Nephron progenitor cell (in vitro differentiated cells): ENCODE measurements around the gene KCND3.

Source experiments
- DNase-seq: peaks from one replicate; pipeline ENCODE4 v3.0.0; 2021
- H3K27ac Mint-ChIP-seq: 2 replicates; pipeline ENCODE4 v1.8.0; 2021; ENCODE audit warnings: mild to moderate bottlenecking, moderate library complexity, mixed read lengths
- H3K27me3 Mint-ChIP-seq: 2 replicates; pipeline ENCODE4 v1.8.0; 2021; ENCODE audit warnings: mild to moderate bottlenecking, low read depth, mixed read lengths; ENCODE audit not compliant: poor library complexity
- H3K36me3 Mint-ChIP-seq: 2 replicates; pipeline ENCODE4 v1.8.0; 2021; ENCODE audit warnings: low read depth, mixed read lengths
- H3K4me1 Mint-ChIP-seq: 2 replicates; pipeline ENCODE4 v1.8.0; 2021; ENCODE audit warnings: mixed read lengths
- H3K4me3 Mint-ChIP-seq: 2 replicates; pipeline ENCODE4 v1.8.0; 2021; ENCODE audit warnings: mild to moderate bottlenecking, moderate library complexity, mixed read lengths
- H3K9me3 Mint-ChIP-seq: 2 replicates; pipeline ENCODE4 v1.8.0; 2021; ENCODE audit warnings: mild to moderate bottlenecking, moderate library complexity, mixed read lengths
- TF ChIP-seq, protein P1 (sequence below): fragments of 200-600 bp; sonication (generic); IDR thresholded peaks from 2 replicates; pipeline ENCODE4 v1.5.0; 2021; ENCODE audit warnings: antibody characterized with exemption

Gene KCND3

DNA sequence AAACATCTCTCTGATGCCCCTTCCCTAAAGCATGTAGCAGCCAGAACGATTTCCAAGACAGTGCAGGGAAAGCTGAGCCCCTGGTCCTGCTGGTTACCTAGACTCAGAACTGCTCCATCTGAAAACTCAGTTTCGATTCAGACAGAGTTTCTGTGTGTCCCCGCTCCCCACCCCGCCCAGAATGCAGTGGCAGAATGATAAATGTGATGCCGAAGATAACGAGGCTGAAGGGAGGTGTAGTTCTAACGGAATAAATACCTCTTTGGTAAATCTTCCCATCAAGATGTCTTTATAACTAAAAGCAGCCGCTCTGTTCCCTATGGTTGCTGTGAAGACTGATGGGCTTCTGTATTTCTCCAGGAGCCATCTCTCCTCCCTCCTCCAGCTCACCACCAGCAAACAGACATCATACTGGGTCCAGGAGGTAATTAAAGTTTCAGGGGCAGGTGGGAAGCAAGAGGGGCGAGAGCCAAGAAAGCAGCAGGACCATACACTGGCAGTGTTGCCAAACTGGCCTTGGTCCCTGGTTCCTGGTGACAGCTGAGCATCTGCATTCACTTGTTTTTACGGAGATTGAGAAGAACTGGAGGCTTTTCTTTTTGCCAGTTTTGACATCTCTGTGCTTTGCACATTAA is 156.8 kb downstream of the KCND3 start:
- Mint-ChIP-seq H3K27ac (no peak overlapping the region), H3K9me3 (no peaks in the 10 kb centered on the region), H3K4me3 (no peak overlapping the region), H3K36me3 (no peaks in the 10 kb centered on the region), H3K4me1 (no peaks in the 10 kb centered on the region), H3K27me3 (peaks cover 18% of the 10 kb centered on the region)
- TF ChIP-seq, protein P1, sequence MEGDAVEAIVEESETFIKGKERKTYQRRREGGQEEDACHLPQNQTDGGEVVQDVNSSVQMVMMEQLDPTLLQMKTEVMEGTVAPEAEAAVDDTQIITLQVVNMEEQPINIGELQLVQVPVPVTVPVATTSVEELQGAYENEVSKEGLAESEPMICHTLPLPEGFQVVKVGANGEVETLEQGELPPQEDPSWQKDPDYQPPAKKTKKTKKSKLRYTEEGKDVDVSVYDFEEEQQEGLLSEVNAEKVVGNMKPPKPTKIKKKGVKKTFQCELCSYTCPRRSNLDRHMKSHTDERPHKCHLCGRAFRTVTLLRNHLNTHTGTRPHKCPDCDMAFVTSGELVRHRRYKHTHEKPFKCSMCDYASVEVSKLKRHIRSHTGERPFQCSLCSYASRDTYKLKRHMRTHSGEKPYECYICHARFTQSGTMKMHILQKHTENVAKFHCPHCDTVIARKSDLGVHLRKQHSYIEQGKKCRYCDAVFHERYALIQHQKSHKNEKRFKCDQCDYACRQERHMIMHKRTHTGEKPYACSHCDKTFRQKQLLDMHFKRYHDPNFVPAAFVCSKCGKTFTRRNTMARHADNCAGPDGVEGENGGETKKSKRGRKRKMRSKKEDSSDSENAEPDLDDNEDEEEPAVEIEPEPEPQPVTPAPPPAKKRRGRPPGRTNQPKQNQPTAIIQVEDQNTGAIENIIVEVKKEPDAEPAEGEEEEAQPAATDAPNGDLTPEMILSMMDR = no peak
- no peak for DNase-seq

DNA sequence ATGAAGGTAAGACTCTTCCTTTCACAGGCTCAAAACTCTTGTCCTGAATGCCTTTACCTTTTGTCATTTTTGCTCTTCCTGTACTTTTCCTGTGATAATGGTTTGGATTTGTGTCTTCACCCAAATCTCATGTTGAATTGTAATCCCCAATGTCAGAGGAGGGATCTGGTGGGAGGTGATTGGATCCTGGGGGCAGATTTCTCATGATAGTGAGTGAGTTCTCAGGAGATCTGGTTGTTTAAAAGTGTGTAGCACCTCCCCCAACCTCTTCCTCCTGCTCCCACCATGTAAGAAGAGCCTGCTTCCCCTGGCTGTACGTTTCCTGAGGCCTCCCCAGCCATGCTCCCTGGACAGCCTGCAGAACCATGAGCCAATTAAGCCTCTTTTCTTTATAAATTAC is 158.3 kb downstream of the KCND3 start:
- H3K4me3 Mint-ChIP-seq = no peak overlapping the region
- H3K9me3 Mint-ChIP-seq = no peaks in the 10 kb centered on the region
- H3K27me3 Mint-ChIP-seq = peaks cover 17% of the 10 kb centered on the region
- H3K27ac Mint-ChIP-seq = no peak overlapping the region
- H3K36me3 Mint-ChIP-seq = no peaks in the 10 kb centered on the region
- TF ChIP-seq, protein P1 = no peak
- DNase-seq = no peak
- no peaks in the 10 kb centered on the region for H3K4me1 Mint-ChIP-seq

DNA sequence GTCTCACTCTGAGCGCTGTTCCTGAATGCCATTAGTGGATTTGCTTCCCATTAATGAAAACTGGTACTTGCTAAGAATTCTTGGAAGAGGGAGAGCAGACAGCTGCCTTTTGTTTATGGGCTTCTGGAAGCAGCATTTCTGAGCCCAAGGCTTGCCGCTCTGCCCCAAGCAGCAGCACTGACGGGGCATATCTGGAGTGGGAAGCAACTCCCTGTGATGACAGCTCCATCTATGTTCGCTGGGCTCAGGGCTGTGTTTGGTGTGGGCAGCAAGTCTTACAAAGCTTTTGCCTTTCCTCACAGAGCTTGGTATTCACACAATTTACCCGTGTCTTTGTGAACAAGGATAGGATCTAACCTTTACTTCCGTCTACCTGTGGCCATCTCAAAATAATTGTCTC is 161.5 kb downstream of the KCND3 start:
- H3K4me3 Mint-ChIP-seq = no peak overlapping the region
- TF ChIP-seq, protein P1 = no peak
- H3K27ac Mint-ChIP-seq = no peak overlapping the region
- H3K9me3 Mint-ChIP-seq = no peaks in the 10 kb centered on the region
- peaks cover 29% of the 10 kb centered on the region for H3K27me3 Mint-ChIP-seq
- no peaks in the 10 kb centered on the region for H3K36me3 Mint-ChIP-seq
- no peak for DNase-seq
- H3K4me1 Mint-ChIP-seq = no peaks in the 10 kb centered on the region

DNA sequence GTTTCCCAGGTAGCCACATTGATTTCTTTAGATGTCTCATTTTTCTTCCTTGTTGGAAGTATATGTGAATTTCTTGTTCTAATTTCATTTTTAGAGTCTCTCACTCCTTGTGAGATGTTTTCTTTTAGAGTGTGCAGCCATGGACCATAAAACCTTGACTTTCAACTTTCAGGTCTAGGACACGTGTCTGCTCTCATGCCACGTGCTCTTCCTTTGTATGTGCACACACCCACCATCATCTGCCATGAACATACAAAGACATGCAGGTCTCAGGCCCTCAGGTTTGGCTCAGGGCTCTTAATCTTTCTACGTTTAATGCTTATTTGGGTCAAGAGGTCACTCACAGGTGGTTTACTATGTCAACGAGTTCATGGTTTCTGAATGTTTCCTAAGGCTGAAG is 163.2 kb downstream of the KCND3 start:
- Mint-ChIP-seq H3K4me3 (no peak overlapping the region), H3K27ac (no peak overlapping the region), H3K9me3 (no peaks in the 10 kb centered on the region), H3K36me3 (no peaks in the 10 kb centered on the region), H3K27me3 (peaks cover 28% of the 10 kb centered on the region), H3K4me1 (no peaks in the 10 kb centered on the region)
- DNase-seq = no peak
- TF ChIP-seq, protein P1 = no peak

DNA sequence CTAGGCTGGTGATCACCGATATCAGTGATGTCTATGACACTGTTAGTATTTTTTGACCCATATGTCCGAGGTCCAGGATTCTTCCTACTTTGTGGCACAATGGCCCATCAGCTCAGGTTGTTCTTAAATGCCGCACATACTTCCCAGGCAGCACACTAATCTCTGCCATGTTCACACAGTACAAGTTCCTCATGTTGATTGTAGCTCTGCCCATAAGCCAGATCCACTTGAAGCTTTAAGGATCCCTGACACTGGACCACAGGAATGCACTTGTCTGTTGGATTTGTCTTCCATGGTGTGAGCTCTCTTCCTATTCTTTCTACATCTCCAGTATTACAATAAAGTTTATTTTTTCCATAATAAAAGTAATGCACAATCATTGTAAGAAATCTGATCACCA is 164.3 kb downstream of the KCND3 start:
- Mint-ChIP-seq H3K4me1 (no peaks in the 10 kb centered on the region), H3K4me3 (no peak overlapping the region), H3K9me3 (no peaks in the 10 kb centered on the region), H3K27me3 (peaks cover 31% of the 10 kb centered on the region), H3K27ac (no peak overlapping the region), H3K36me3 (no peaks in the 10 kb centered on the region)
- TF ChIP-seq, protein P1 = no peak
- no peak for DNase-seq

DNA sequence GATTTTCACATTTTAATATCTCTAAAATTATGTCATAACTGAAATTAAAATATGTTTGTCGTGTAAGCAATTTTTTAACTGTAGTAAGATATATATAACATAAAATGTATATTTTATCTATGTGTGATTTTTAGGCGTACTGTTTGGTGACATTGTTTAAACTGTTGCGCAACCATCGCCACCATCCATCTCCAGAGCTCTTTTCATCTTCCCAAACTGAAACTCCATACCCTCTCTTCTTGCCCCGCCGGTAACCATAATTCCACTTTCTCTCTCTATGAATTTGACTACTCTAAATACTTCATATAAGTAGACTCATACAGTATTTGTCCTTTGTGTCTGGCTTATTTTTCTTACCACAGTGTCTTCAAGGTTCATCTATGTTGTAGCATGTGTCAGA is 167.3 kb downstream of the KCND3 start:
- H3K9me3 Mint-ChIP-seq = no peaks in the 10 kb centered on the region
- H3K4me3 Mint-ChIP-seq = no peak overlapping the region
- no peak for DNase-seq
- TF ChIP-seq, protein P1 = no peak
- no peak overlapping the region for H3K27ac Mint-ChIP-seq
- no peaks in the 10 kb centered on the region for H3K36me3 Mint-ChIP-seq
- peaks cover 30% of the 10 kb centered on the region for H3K27me3 Mint-ChIP-seq
- no peaks in the 10 kb centered on the region for H3K4me1 Mint-ChIP-seq
